PC-9 (cell line): Measurements from ENCODE around the gene NFS1. TPM values are rescaled to one million over a fixed set of nuclear protein-coding genes. Genes with fewer than 3 reads are reported as not detected.

ENCODE experiments used
- BruUV-seq: library from RNA; stranded (reverse); fragments of 400-500 nt; replicated peaks from 2 replicates; lab custom pipeline; 2021; lab: Mats Ljungman, UMichigan
- CTCF ChIA-PET: fragments of 300-600 bp; sonication (Branson Sonifier 250); formaldehyde crosslinking; loops from one replicate; lab custom pipeline; 2022; ENCODE audit warnings: antibody characterized with exemption; lab: Charles Lee
- POLR2A ChIA-PET: fragments of 300-600 bp; sonication (Branson Sonifier 250); formaldehyde crosslinking; loops from one replicate; lab custom pipeline; 2022; ENCODE audit warnings: antibody characterized with exemption; ENCODE audit not compliant: unreplicated experiment; lab: Charles Lee
- DNase-seq, 2 experiments: peaks; one replicate each; pipeline versions ENCODE4 v3.0.0 to v3.0.0-alpha.2; 2015 to 2022; ENCODE audit warnings: mixed read lengths in 1 of 2
- H2AFZ ChIP-seq: fragments of 200-600 bp; sonication (generic); 2 replicates; pipeline ENCODE4 v1.8.1; 2017; ENCODE audit warnings: antibody characterized with exemption
- H3F3A ChIP-seq: fragments of 200-600 bp; sonication (generic); 2 replicates; pipeline ENCODE4 v1.8.1; 2017; ENCODE audit warnings: antibody characterized with exemption, mild to moderate bottlenecking, low read depth; ENCODE audit not compliant: insufficient read depth
- H3K27ac ChIP-seq: fragments of 200-600 bp; sonication (generic); 2 replicates; pipeline ENCODE4 v1.6.1; 2016; ENCODE audit warnings: mixed run types
- H3K27me3 ChIP-seq: fragments of 200-600 bp; sonication (generic); 2 replicates; pipeline ENCODE4 v1.6.1; 2016; ENCODE audit warnings: low read depth, mixed run types; ENCODE audit not compliant: insufficient read depth
- H3K36me3 ChIP-seq: fragments of 200-600 bp; sonication (generic); 2 replicates; pipeline ENCODE4 v1.6.1; 2016; ENCODE audit warnings: low read depth, mixed run types
- H3K4me1 ChIP-seq: fragments of 200-600 bp; sonication (generic); replicated peaks from 2 replicates; pipeline ENCODE4 v1.6.1; 2016; ENCODE audit warnings: mixed run types; ENCODE audit not compliant: insufficient read depth
- H3K4me2 ChIP-seq: fragments of 200-600 bp; sonication (generic); 2 replicates; pipeline ENCODE4 v1.6.1; 2017; ENCODE audit warnings: mixed run types
- H3K4me3 ChIP-seq: fragments of 200-600 bp; sonication (generic); 2 replicates; pipeline ENCODE4 v1.6.1; 2016; ENCODE audit warnings: mixed run types
- H3K79me2 ChIP-seq: fragments of 200-600 bp; sonication (generic); 2 replicates; pipeline ENCODE4 v1.6.1; 2017; ENCODE audit warnings: low read depth, mixed run types
- H3K9me2 ChIP-seq: fragments of 200-600 bp; sonication (generic); 2 replicates; pipeline ENCODE4 v1.8.1; 2017; ENCODE audit warnings: mild to moderate bottlenecking; ENCODE audit not compliant: insufficient read depth
- H3K9me3 ChIP-seq: fragments of 200-600 bp; sonication (generic); 2 replicates; pipeline ENCODE4 v1.8.1; 2016; ENCODE audit warnings: low read depth; ENCODE audit not compliant: insufficient read depth
- H4K20me1 ChIP-seq: fragments of 200-600 bp; sonication (generic); 2 replicates; pipeline ENCODE4 v1.8.1; 2017; ENCODE audit not compliant: insufficient read depth
- CTCF ChIP-seq: fragments of 200-600 bp; sonication (generic); conservative IDR thresholded peaks from 2 replicates; pipeline ENCODE4 v1.6.1; 2017; ENCODE audit warnings: mixed run types, antibody characterized with exemption, mild to moderate bottlenecking, moderate library complexity
- EZH2 ChIP-seq: fragments of 200-600 bp; sonication (generic); IDR thresholded peaks from 2 replicates; pipeline ENCODE4 v1.8.0; 2017; ENCODE audit warnings: antibody characterized with exemption, low read depth
- intact Hi-C: fragments of 100-400 bp; cut with micrococcal nuclease; formaldehyde crosslinking; loops from one replicate; pipeline ENCODE4 v1.10.0; 2022; ENCODE audit not compliant: unreplicated experiment
- total RNA-seq: library from RNA; stranded (reverse); gene quantifications from 2 replicates; pipeline ENCODE4 v1.2.3, GENCODE V29; 2021

The NFS1 gene
- total RNA-seq, 1 experiment from 2014 or later: 65.0 TPM

- H3K9me3 ChIP-seq: no peaks in the 10 kb centered on the region
- CTCF ChIA-PET: interaction anchor here (0.6 kb wide), 1 partner anchor 332 kb away, joined by 3 read pairs; no protein-coding TSS in a partner anchor
- no peaks in the 10 kb centered on the region; the same call in 1 of the 2 replicates for H3K36me3 ChIP-seq
- H3K9me2 ChIP-seq: no peaks in the 10 kb centered on the region
- no peak overlapping the region for H3K4me3 ChIP-seq
- peaks cover 33% of the 10 kb centered on the region for H4K20me1 ChIP-seq
- H2AFZ ChIP-seq: no peak overlapping the region
- peaks cover 25% of the 10 kb centered on the region for H3K4me1 ChIP-seq
- TF ChIP-seq EZH2 (no peak), CTCF (no peak)
- intact Hi-C loops: no loop called here
- H3K79me2 ChIP-seq: peaks cover 38% of the 10 kb centered on the region
- peaks cover 16% of the 10 kb centered on the region for H3F3A ChIP-seq
- DNase-seq: no peak
- no TSS peak for BruUV-seq
- H3K27ac ChIP-seq: no peak overlapping the region
- no peak overlapping the region; the same call in 1 of the 2 replicates for H3K4me2 ChIP-seq
- POLR2A ChIA-PET: no interaction called here
- no peaks in the 10 kb centered on the region for H3K27me3 ChIP-seq
Measured at GRCh38 chr20:35665949-35666288, 33.2 kb downstream of the NFS1 start.

GRCh38 chr20:35664466-35665206 lies 34.5 kb downstream of the NFS1 start, which contains the start of the genes CPNE1 and RBM12:
Gene CPNE1, minus strand, starts transcription at chr20:35664900. Its CDS starts 31,977 bp downstream, at chr20:35632923.
Gene RBM12, minus strand, starts transcription at chr20:35664900. Its CDS starts 9,578 bp downstream, at chr20:35655322.
- Histone ChIP-seq H3K27me3 (no peaks in the 10 kb centered on the region), H3K79me2 (peaks cover 51% of the 10 kb centered on the region), H3K27ac (peak within 1 kb of the TSS; percentile 86), H3K9me3 (no peaks in the 10 kb centered on the region), H3K36me3 (no peaks in the 10 kb centered on the region), H3K4me3 (peak within 1 kb of the TSS; percentile 99), H3K4me2 (peak within 1 kb of the TSS; percentile 87), H4K20me1 (peaks cover 46% of the 10 kb centered on the region), H2AFZ (peak within 1 kb of the TSS; percentile 97), H3F3A (peaks cover 16% of the 10 kb centered on the region), H3K9me2 (no peaks in the 10 kb centered on the region), H3K4me1 (peaks cover 37% of the 10 kb centered on the region)
- ChIA-PET POLR2A (interaction anchor here (0.5 to 1.0 kb wide), 3 partner anchors 49 to 290 kb away, joined by 3 to 22 read pairs (median 3); partner anchors contain the start of genes SCAND1 and SPAG4), CTCF (interaction anchor here (0.5 to 0.9 kb wide), 4 partner anchors 46 to 361 kb away, joined by 3 to 7 read pairs (median 4); no protein-coding TSS in a partner anchor)
- intact Hi-C loops: loop anchor here (5.0 kb wide), 2 partner anchors 78 to 97 kb away; partner anchors contain the start of gene RBM39
- BruUV-seq: no TSS peak
- no peak for TF ChIP-seq CTCF
- no peak for TF ChIP-seq EZH2
- peak; percentile 80 to 94 for DNase-seq

- H3F3A ChIP-seq: peaks cover 16% of the 10 kb centered on the region
- peak overlapping the region; percentile 97 for H2AFZ ChIP-seq
- POLR2A ChIA-PET: interaction anchor here (0.5 to 0.7 kb wide), 4 partner anchors 68 to 291 kb away, joined by 3 to 5 read pairs (median 3); partner anchors contain the start of gene SCAND1
- peaks cover 53% of the 10 kb centered on the region for H4K20me1 ChIP-seq
- H3K79me2 ChIP-seq: peaks cover 59% of the 10 kb centered on the region
- CTCF ChIA-PET: interaction anchor here (0.7 kb wide), 1 partner anchor 133 kb away, joined by 3 read pairs; no protein-coding TSS in a partner anchor
- H3K27ac ChIP-seq: peak overlapping the region; percentile 86
- H3K4me2 ChIP-seq: peak overlapping the region; percentile 87
- no peaks in the 10 kb centered on the region for H3K36me3 ChIP-seq
- TF ChIP-seq CTCF: no peak
- TF ChIP-seq EZH2: no peak
- H3K9me2 ChIP-seq: no peaks in the 10 kb centered on the region
- peaks cover 42% of the 10 kb centered on the region for H3K4me1 ChIP-seq
- H3K4me3 ChIP-seq: peak overlapping the region; percentile 99
- H3K9me3 ChIP-seq: no peaks in the 10 kb centered on the region
- no TSS peak for BruUV-seq
- intact Hi-C loops: loop anchor here (2.0 to 5.0 kb wide), 3 partner anchors 47 to 96 kb away; partner anchors contain the start of gene RBM39
- peak; percentile 40 to 44 for DNase-seq
- H3K27me3 ChIP-seq: no peaks in the 10 kb centered on the region
Measured at GRCh38 chr20:35663516-35664465, 35.4 kb downstream of the NFS1 start.
